NCI-H1694 treated with DMSO at 0.1 percent for 48 hours (cell line): Measurements from ENCODE around the gene CFD.
"Not testable (repeated sequence)": the region's sequence is repeated elsewhere in the genome, so short reads cannot be mapped to it uniquely, and the experiment has no call there.

Source experiments
- DNase-seq: peaks from one replicate; lab custom pipeline; 2025; lab: John Stamatoyannopoulos, UW

The CFD gene

GRCh38 chr19:825897-826644 is 33.4 kb upstream of the CFD start:
- DNase-seq, result no peak

- DNase-seq, result no peak
Measured at GRCh38 chr19:827314-827709, 32.2 kb upstream of the CFD start.

GRCh38 chr19:827710-828321 is 31.6 kb upstream of the CFD start, which contains the start of gene AZU1:
TSS of gene AZU1 (plus strand) at chr19:827837. CDS start at chr19:827847, 10 bp downstream.
- DNase-seq, result no peak

GRCh38 chr19:829129-829758 is 30.2 kb upstream of the CFD start:
- no peak for DNase-seq

GRCh38 chr19:831407-832369 is 27.8 kb upstream of the CFD start:
- no peak for DNase-seq

- DNase-seq, result no peak
Measured at GRCh38 chr19:834216-834615, 25.2 kb upstream of the CFD start.

- DNase-seq, result no peak
Measured at GRCh38 chr19:835210-835810, 24.2 kb upstream of the CFD start.

GRCh38 chr19:840519-841206 is 18.8 kb upstream of the CFD start, which contains the start of gene PRTN3:
TSS of gene PRTN3 (plus strand) at chr19:840999. CDS start at chr19:841009, 10 bp downstream.
- DNase-seq, result no peak

- not testable (repeated sequence) for DNase-seq
Measured at GRCh38 chr19:842802-843179, 16.7 kb upstream of the CFD start.

GRCh38 chr19:843180-843835 is 16.2 kb upstream of the CFD start:
- no peak for DNase-seq

GRCh38 chr19:843836-844545 is 15.5 kb upstream of the CFD start:
- DNase-seq, result no peak

- DNase-seq, result no peak
Measured at GRCh38 chr19:844546-844971, 14.9 kb upstream of the CFD start.

- no peak for DNase-seq
Measured at GRCh38 chr19:845707-846521, 13.6 kb upstream of the CFD start.

GRCh38 chr19:848386-848921 is 11.0 kb upstream of the CFD start:
- DNase-seq, result no peak

GRCh38 chr19:849195-849594 is 10.3 kb upstream of the CFD start:
- DNase-seq, result not testable (repeated sequence)

GRCh38 chr19:850221-850978 is 9.1 kb upstream of the CFD start:
- no peak for DNase-seq

- no peak for DNase-seq
Measured at GRCh38 chr19:850979-851335, 8.5 kb upstream of the CFD start.
